NCI-H69 (cell line): ENCODE results near the gene ADGRL2.

Experiments used
- DNase-seq: peaks from one replicate; lab custom pipeline; 2025; lab: John Stamatoyannopoulos, UW

Gene ADGRL2

GRCh38 chr1:81805537-81806431 lies 5.0 kb downstream of the ADGRL2 start:
- DNase-seq: no peak

- no peak for DNase-seq
Measured at GRCh38 chr1:81806432-81806770, 5.7 kb downstream of the ADGRL2 start.

GRCh38 chr1:81808760-81809159 lies 8.0 kb downstream of the ADGRL2 start:
- DNase-seq: peak; percentile 18

- no peak for DNase-seq
Measured at GRCh38 chr1:81809808-81810207, 9.1 kb downstream of the ADGRL2 start.

- DNase-seq: no peak
Measured at GRCh38 chr1:81811757-81812371, 11.1 kb downstream of the ADGRL2 start.

GRCh38 chr1:81812712-81813111 lies 12.0 kb downstream of the ADGRL2 start:
- DNase-seq: no peak

GRCh38 chr1:81813691-81814090 lies 13.0 kb downstream of the ADGRL2 start:
- no peak for DNase-seq

GRCh38 chr1:81819613-81820012 lies 18.9 kb downstream of the ADGRL2 start:
- no peak for DNase-seq

- no peak for DNase-seq
Measured at GRCh38 chr1:81820765-81821164, 20.0 kb downstream of the ADGRL2 start.

GRCh38 chr1:81823082-81823481 lies 22.3 kb downstream of the ADGRL2 start:
- no peak for DNase-seq

- DNase-seq: no peak
Measured at GRCh38 chr1:81824759-81825158, 24.0 kb downstream of the ADGRL2 start.

GRCh38 chr1:81827942-81828341 lies 27.2 kb downstream of the ADGRL2 start:
- DNase-seq: peak; percentile 19

GRCh38 chr1:81832573-81832972 lies 31.8 kb downstream of the ADGRL2 start:
- DNase-seq: no peak

- DNase-seq: no peak
Measured at GRCh38 chr1:81833722-81834121, 33.0 kb downstream of the ADGRL2 start.

GRCh38 chr1:81834268-81834667 lies 33.5 kb downstream of the ADGRL2 start:
- DNase-seq: no peak

- DNase-seq: no peak
Measured at GRCh38 chr1:81834921-81835698, 34.4 kb downstream of the ADGRL2 start.

- no peak for DNase-seq
Measured at GRCh38 chr1:81836007-81836626, 35.4 kb downstream of the ADGRL2 start.

GRCh38 chr1:81838600-81839218 lies 38.0 kb downstream of the ADGRL2 start:
- no peak for DNase-seq

GRCh38 chr1:81840805-81841204 lies 40.1 kb downstream of the ADGRL2 start:
- no peak for DNase-seq

- no peak for DNase-seq
Measured at GRCh38 chr1:81841795-81842194, 41.1 kb downstream of the ADGRL2 start.

GRCh38 chr1:81844477-81844876 lies 43.7 kb downstream of the ADGRL2 start:
- DNase-seq: no peak

GRCh38 chr1:81846630-81847029 lies 45.9 kb downstream of the ADGRL2 start:
- DNase-seq: no peak
